Heart left ventricle (tissue), 13 donors: ENCODE data around the gene TEAD1.

Experiments used
- POLR2A ChIP-seq, 2 donors: fragments of 450-650 bp; IDR thresholded peaks; one replicate each; pipeline ENCODE4 v1.6.1; 2017; ENCODE audit warnings: antibody characterized with exemption in 2 of 2, mild to moderate bottlenecking in 2 of 2, moderate library complexity in 2 of 2
- TF ChIP-seq, protein P1 (sequence below), 12 donors: fragments of 200-600 bp; sonication (generic) in 4 of 12; IDR thresholded peaks; one replicate each; pipeline versions ENCODE4 v1.5.0 to v1.8.0; 2018 to 2022; ENCODE audit warnings: antibody characterized with exemption in 12 of 12, mild to moderate bottlenecking in 5 of 12
- donor health status: ischemic (EF 13 %, LVEDD 7.1; RV severe dilation, severe dysfunction).
- donor health status: DM: no; HTN: yes; CAD: no.
- donor health status: DM: no; HTN: no; CAD: no.
- donor health status: ischemic (EF 25% LVEDD 6.9; RV normal size, moderate dysfunction).
- donor health status: ischemic (EF 25% LVEDD 5.7; RV mildly dilated, moderate dysfunction).
- donor health status: ischemic (EF 35%, LVEDD 5.7; RV mildly dilated, moderate dysfunction).
- donor health status: nonischemic (EF 11% LVEDD 7.7; RV severe dilation, severe dysfunction).
- donor health status: DM: yes; HTN: yes; CAD: no.
- donor health status: PGD.
- donor health status: ischemic (EF 29% LVEDD 5.4; RV normal size, mild dysfunction).
- donor health status: nonischemic (EF 23%, LVEDD 6.1; RV moderate dilation, normal function).

DNA sequence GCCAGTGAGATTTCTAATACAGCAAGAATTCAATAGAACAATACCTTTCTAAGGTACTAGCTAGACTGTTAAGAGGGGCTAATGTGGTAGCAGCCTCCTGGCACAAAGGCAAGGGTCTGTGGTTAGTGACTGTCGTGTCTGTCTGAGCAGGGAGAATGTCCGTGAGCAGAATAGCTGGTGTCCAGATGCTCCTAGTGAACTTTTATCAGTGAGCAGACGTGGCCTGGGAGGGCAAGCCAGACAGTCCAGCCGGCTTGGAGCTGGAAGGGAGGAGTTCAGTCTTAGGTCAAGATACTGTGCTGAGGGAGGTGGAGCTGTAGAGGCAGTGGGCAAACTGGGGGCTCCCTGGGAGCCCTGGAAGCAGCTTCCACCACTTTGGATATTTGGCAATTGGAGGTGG lies 138.6 kb downstream of the TEAD1 start:
- TF ChIP-seq, protein P1, sequence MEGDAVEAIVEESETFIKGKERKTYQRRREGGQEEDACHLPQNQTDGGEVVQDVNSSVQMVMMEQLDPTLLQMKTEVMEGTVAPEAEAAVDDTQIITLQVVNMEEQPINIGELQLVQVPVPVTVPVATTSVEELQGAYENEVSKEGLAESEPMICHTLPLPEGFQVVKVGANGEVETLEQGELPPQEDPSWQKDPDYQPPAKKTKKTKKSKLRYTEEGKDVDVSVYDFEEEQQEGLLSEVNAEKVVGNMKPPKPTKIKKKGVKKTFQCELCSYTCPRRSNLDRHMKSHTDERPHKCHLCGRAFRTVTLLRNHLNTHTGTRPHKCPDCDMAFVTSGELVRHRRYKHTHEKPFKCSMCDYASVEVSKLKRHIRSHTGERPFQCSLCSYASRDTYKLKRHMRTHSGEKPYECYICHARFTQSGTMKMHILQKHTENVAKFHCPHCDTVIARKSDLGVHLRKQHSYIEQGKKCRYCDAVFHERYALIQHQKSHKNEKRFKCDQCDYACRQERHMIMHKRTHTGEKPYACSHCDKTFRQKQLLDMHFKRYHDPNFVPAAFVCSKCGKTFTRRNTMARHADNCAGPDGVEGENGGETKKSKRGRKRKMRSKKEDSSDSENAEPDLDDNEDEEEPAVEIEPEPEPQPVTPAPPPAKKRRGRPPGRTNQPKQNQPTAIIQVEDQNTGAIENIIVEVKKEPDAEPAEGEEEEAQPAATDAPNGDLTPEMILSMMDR (IDR thresholded peaks at IDR 0.05), result no peak
- TF ChIP-seq POLR2A (IDR thresholded peaks at IDR 0.05), result no peak
